ENCODE measurements around the gene RNF187. TPM values are rescaled to one million over a fixed set of nuclear protein-coding genes. Genes with fewer than 3 reads are reported as not detected.

The RNF187 gene
- total and polyA plus RNA-seq, 9 donors, result 22.3 to 70.4 (median 56.2) TPM

DNA sequence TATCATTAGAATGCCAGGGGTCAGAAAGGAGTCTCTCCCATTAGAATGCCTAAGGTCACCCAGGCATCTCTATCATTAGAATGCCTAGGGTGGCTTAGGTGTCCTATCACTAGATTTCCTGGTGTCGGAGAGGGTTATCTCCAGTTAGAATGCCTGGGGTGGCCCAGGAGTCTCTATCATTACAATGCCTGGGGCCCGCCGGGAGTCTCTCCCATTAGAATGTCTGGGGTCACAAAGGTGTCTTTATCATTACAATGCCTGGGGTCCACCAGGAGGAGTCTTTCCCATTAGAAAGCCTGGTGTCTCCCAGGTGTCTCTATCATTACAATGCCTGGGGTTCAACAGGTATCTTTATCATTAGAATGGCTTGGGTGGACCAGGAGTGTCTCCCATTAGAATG lies 56.2 kb downstream of the RNF187 start:
- 50% methylated on average over 2 of the region's 3 CpGs for WGBS (ENCODE audit: insufficient coverage)
- H3K27ac ChIP-seq (ENCODE audit: low read length), result no peak overlapping the region
- no peaks in the 10 kb centered on the region for H3K27me3 ChIP-seq (ENCODE audit: control insufficient read depth, insufficient read depth, low read length)
- H3K4me3 ChIP-seq (ENCODE audit: low read length), result no peak overlapping the region
- no peaks in the 10 kb centered on the region for H3K36me3 ChIP-seq (ENCODE audit: control insufficient read depth, insufficient read depth, low read length)
- peaks cover 9% of the 10 kb centered on the region for H3K9me3 ChIP-seq (replicated peaks; ENCODE audit: control insufficient read depth, low read depth, low read length)
- no peak for DNase-seq
- no peaks in the 10 kb centered on the region for H3K4me1 ChIP-seq (ENCODE audit: control insufficient read depth, insufficient read depth, low read length)

DNA sequence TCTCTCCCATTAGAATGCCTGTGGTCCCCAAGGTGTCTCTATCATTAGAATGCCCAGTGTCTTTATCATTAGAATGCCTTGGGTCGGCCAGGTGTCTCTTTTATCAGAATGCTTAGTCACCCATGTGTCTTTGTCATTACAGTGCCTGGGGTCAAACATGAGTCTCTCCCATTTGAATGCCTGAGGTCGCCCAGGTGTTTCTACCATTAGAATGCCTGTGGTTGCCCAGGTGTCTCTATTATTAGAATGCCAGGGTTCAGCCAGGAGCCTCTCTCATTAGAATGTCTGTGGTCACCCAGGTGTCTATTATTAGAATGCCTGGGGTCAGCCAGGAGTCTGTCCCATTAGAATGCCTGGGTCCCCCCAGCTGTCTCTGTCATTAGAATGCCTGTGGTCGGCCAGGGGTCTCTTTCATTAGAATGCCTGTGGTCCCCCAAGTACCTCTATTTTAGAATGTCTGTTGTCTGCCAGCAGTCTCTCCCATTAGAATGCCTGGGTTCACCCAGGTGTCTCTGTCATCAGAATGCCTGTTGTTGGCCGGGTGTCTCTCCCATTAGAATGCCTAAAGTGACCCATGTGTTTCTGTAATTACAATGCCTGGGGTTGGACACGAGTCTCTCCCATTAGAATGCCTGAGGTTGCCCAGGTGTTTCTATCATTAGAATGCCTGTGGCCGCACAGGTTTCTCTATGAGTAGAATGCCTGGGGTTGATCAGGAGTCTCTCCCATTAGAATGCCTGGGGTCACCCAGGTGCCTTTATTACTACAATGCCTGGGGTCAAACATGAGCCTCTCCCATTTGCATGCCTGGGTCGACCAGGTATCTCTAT lies 57.1 kb downstream of the RNF187 start:
- peaks cover 7% of the 10 kb centered on the region for H3K9me3 ChIP-seq (replicated peaks; ENCODE audit: control insufficient read depth, low read depth, low read length)
- 35% methylated on average over 4 of the region's 7 CpGs for WGBS (ENCODE audit: insufficient coverage)
- no peak overlapping the region for H3K4me3 ChIP-seq (ENCODE audit: low read length)
- H3K4me1 ChIP-seq (ENCODE audit: control insufficient read depth, insufficient read depth, low read length), result no peaks in the 10 kb centered on the region
- no peaks in the 10 kb centered on the region for H3K27me3 ChIP-seq (ENCODE audit: control insufficient read depth, insufficient read depth, low read length)
- no peak for DNase-seq
- no peaks in the 10 kb centered on the region for H3K36me3 ChIP-seq (ENCODE audit: control insufficient read depth, insufficient read depth, low read length)
- no peak overlapping the region for H3K27ac ChIP-seq (ENCODE audit: low read length)

DNA sequence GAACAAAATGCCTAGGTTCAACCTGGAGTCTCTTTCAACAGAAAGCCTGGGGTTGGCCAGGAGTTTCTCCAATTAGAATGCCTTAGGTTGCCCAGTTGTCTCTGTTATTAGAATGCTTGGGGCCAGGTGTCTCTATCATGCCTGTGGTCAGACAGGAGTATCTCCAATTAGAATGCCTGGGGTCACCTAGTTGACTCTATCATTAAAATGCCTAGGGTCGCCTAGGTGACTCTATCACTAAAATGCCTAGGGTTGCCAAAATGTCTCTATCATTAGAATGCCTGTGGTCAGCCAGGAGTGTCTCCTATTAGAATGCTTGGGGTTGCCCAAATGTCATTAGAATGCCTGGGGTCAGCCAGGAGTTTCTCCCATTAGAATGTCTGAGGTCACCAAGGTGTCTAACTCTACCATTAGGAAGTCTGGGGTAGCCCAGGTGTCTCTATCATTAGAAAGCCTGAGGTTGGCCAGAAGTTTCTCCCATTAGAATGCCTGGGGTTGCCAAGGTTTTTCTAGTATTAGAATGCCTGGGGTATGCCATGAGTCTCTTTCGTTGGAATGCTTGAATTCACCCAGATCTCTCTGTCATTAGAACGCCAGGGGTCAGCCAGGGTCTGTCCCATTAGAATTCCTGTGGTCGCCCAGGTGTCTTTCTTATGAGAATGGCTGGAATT lies 57.9 kb downstream of the RNF187 start:
- no peak for DNase-seq
- H3K4me1 ChIP-seq (ENCODE audit: control insufficient read depth, insufficient read depth, low read length), result no peaks in the 10 kb centered on the region
- H3K4me3 ChIP-seq (ENCODE audit: low read length), result no peak overlapping the region
- no peaks in the 10 kb centered on the region for H3K27me3 ChIP-seq (ENCODE audit: control insufficient read depth, insufficient read depth, low read length)
- WGBS (ENCODE audit: insufficient coverage), result 22% methylated on average over 4 of the region's 4 CpGs
- no peaks in the 10 kb centered on the region for H3K36me3 ChIP-seq (ENCODE audit: control insufficient read depth, insufficient read depth, low read length)
- no peak overlapping the region for H3K27ac ChIP-seq (ENCODE audit: low read length)
- H3K9me3 ChIP-seq (replicated peaks; ENCODE audit: control insufficient read depth, low read depth, low read length), result peaks cover 1% of the 10 kb centered on the region

Other genes with a start within 250 kb of the RNF187 start
- gene TRIM11, start 80.5 kb upstream of the RNF187 start, total RNA-seq, result 5.2 TPM
- 1 to 10 TPM; 7.0 to 9.3 (median 7.6) TPM for gene TRIM11, start 80.5 kb upstream of the RNF187 start, polyA plus RNA-seq (ENCODE audit: insufficient read depth in 1 of 8, insufficient read length in 8 of 8, low replicate concordance in 1 of 8)
- gene TRIM17, start 70.5 kb upstream of the RNF187 start, total RNA-seq, result 0.27 TPM
- gene TRIM17, start 70.5 kb upstream of the RNF187 start, polyA plus RNA-seq (ENCODE audit: insufficient read depth in 1 of 8, insufficient read length in 8 of 8, low replicate concordance in 1 of 8), result 1 to 10 TPM in 1 of 8 donors, under 1 TPM in 7; 0.31 to 1.0 (median 0.60) TPM
- gene RHOU, start 248.1 kb downstream of the RNF187 start, total RNA-seq, result 16.5 TPM
- gene RHOU, start 248.1 kb downstream of the RNF187 start, polyA plus RNA-seq (ENCODE audit: insufficient read depth in 1 of 8, insufficient read length in 8 of 8, low replicate concordance in 1 of 8), result 10 to 100 TPM; 16.2 to 29.9 (median 20.8) TPM

All from muscle of leg (tissue), 11 donors.